Measurements from ENCODE around the gene RAP1GAP2.

DNA sequence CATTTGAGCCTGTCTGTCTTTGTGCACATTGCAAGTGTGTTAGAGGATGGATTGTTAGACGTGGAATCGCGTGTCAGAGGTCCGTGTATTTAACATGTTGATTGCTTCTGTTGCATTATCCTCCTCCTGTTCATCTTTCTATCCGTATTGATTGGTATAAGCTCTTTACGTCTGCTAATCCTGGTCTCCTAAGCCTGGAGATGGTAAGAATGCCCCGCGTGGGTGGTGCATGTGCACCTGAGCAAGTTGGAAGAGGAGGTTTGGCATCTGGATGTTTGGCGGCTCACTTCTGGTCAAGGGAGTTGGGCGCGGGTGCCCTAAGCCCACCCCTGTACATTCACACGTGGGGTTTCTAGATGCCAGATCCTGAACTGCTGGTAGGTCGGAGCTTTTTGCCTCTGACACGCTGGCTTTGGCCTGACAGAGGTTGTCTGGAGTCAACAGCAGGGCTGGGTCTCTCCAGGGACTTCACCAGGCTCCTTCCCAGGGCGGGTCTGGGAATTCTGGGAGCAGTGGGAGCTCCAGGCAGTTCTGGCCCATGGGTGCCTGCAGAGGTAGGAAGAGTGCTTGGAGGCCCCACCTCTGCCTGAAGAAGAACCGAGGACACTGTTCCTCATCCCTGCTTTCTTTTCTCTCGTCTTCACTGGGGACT is 159.8 kb downstream of the RAP1GAP2 start:
- TF ChIP-seq, protein P1, sequence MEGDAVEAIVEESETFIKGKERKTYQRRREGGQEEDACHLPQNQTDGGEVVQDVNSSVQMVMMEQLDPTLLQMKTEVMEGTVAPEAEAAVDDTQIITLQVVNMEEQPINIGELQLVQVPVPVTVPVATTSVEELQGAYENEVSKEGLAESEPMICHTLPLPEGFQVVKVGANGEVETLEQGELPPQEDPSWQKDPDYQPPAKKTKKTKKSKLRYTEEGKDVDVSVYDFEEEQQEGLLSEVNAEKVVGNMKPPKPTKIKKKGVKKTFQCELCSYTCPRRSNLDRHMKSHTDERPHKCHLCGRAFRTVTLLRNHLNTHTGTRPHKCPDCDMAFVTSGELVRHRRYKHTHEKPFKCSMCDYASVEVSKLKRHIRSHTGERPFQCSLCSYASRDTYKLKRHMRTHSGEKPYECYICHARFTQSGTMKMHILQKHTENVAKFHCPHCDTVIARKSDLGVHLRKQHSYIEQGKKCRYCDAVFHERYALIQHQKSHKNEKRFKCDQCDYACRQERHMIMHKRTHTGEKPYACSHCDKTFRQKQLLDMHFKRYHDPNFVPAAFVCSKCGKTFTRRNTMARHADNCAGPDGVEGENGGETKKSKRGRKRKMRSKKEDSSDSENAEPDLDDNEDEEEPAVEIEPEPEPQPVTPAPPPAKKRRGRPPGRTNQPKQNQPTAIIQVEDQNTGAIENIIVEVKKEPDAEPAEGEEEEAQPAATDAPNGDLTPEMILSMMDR (IDR thresholded peaks at IDR 0.05; ENCODE audit: low read length), result no peak
- TF ChIP-seq EZH2 (IDR thresholded peaks at IDR 0.05; ENCODE audit: borderline replicate concordance, low read length), result no peak

Data from OCI-LY1 (cell line).